ENCODE data around the gene ERICH6. TPM values are rescaled to one million over a fixed set of nuclear protein-coding genes. Genes with fewer than 3 reads are reported as not detected.

The ERICH6 gene
- total and polyA plus RNA-seq, 2 donors (not counting 3 experiments of a cell fraction or from before 2014, with no cell fraction given), result not detected

- Histone ChIP-seq H3K4me2 (ENCODE audit: insufficient read depth, low read length) (no peak overlapping the region), H3K9ac (replicated peaks; ENCODE audit: extremely low read depth, insufficient read depth, low read length) (no peak overlapping the region), H3K9me1 (replicated peaks; ENCODE audit: control insufficient read depth, extremely low read depth, insufficient read depth, low read length) (no peaks in the 10 kb centered on the region), H4K20me1 (replicated peaks; ENCODE audit: control insufficient read depth, extremely low read depth, insufficient read depth, low read length) (no peaks in the 10 kb centered on the region), H2AFZ (ENCODE audit: low read depth, low read length) (no peak overlapping the region), H3K4me3 (replicated peaks in 1 of 3; ENCODE audit: insufficient read depth in 1 of 3, low read depth in 1 of 3, low read length in 3 of 3) (no peak overlapping the region), H3K9me3 (replicated peaks; ENCODE audit: control insufficient read depth, insufficient read depth, low read length) (no peaks in the 10 kb centered on the region), H3K27me3 (ENCODE audit: control insufficient read depth in 2 of 2, insufficient read depth in 2 of 2, low read length in 2 of 2) (no peaks in the 10 kb centered on the region), H3K4me1 (ENCODE audit: control insufficient read depth, extremely low read depth, insufficient read depth, low read length) (no peaks in the 10 kb centered on the region), H3K27ac (ENCODE audit: insufficient read depth, low read depth, low read length) (no peak overlapping the region), H3K79me2 (ENCODE audit: control insufficient read depth, insufficient read depth, low read length) (peaks cover 6% of the 10 kb centered on the region), H3K36me3 (ENCODE audit: control insufficient read depth in 2 of 2, extremely low read depth in 1 of 2, insufficient read depth in 2 of 2, low read length in 2 of 2) (peaks cover 0 to 7% of the 10 kb centered on the region in 2 experiments)
- no TSS peak for BruUV-seq (replicated peaks)
- ChIA-PET CTCF (no interaction called here), POLR2A (no interaction called here)
- DNase-seq (ENCODE audit: low read depth, low spot score), result no peak
- intact Hi-C loops (cut with micrococcal nuclease), result no loop called here
- TF ChIP-seq CTCF (IDR thresholded peaks at IDR 0.05; ENCODE audit: extremely low read depth in 1 of 2, insufficient read depth in 1 of 2, low read depth in 1 of 2, low read length in 2 of 2) (no peak), POLR2A (IDR thresholded peaks at IDR 0.05; ENCODE audit: low read depth, low read length) (no peak), MYC (IDR thresholded peaks at IDR 0.05; ENCODE audit: low read depth, low read length) (no peak), FOS (IDR thresholded peaks at IDR 0.05; ENCODE audit: borderline replicate concordance, insufficient read depth, low read length) (no peak), POLR2AphosphoS5 (IDR thresholded peaks at IDR 0.05; ENCODE audit: insufficient read depth, low read depth, low read length) (no peak), EZH2 (IDR thresholded peaks at IDR 0.05; ENCODE audit: borderline replicate concordance, low read depth, low read length, severe bottlenecking) (no peak), JUN (IDR thresholded peaks at IDR 0.05; ENCODE audit: borderline replicate concordance, insufficient read depth, insufficient read length, low read depth) (no peak), GATA2 (IDR thresholded peaks at IDR 0.05; ENCODE audit: insufficient read depth, insufficient read length, low read depth, low read length) (no peak)
- no peak for FAIRE-seq
- dilution Hi-C loops (cut with MboI; ENCODE audit: extremely low pct_ligation_motif_present, low sequenced_read_pairs), result no loop called here
These were observed 34.4 kb upstream of the ERICH6 start for GRCh38 chr3:150737874-150738679.
